ENCODE measurements around the gene TEX14.

DNA sequence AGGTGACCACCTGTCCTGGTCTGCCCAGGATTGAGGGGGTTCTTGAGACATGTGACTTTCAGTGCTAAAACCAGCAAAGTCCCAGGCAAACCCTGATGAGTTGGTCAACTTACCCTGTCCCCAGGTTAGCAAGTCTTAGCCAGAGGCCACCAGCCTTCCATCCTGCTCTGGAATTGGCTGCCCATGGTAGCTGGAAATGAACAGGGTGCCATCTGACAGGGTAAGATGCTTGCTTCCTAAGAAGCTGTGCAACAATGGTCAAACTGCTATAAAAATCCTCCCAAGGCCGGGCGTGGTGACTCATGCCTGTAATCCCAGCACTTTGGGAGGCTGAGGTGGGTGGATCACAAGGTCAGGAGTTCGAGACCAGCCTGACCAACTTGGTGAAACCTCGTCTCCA lies 154.6 kb downstream of the TEX14 start:
- TF ChIP-seq CTCF (IDR thresholded peaks at IDR 0.05) = no peak
- no peak for TF ChIP-seq POLR2A (IDR thresholded peaks at IDR 0.05)
